HUES6 (cell line): Measurements from ENCODE around the gene HDAC4.

ENCODE experiments used
- H3K27ac ChIP-seq: 2 replicates; pipeline ENCODE4 v1.7.0; 2013; ENCODE audit warnings: low read depth, mild to moderate bottlenecking, low read length, inconsistent platforms
- H3K27me3 ChIP-seq: 2 replicates; pipeline ENCODE4 v1.6.1; 2013; ENCODE audit warnings: low read length; ENCODE audit not compliant: control insufficient read depth, insufficient read depth
- H3K36me3 ChIP-seq: 2 replicates; pipeline ENCODE4 v1.6.1; 2013; ENCODE audit warnings: low read length; ENCODE audit not compliant: control insufficient read depth, insufficient read depth
- H3K4me1 ChIP-seq: 2 replicates; pipeline ENCODE4 v1.6.1; 2013; ENCODE audit warnings: low read length; ENCODE audit not compliant: control insufficient read depth, insufficient read depth
- H3K4me3 ChIP-seq: 2 replicates; pipeline ENCODE4 v1.5.1; 2013; ENCODE audit warnings: low read depth, low read length
- H3K9ac ChIP-seq: one replicate; pipeline ENCODE4 v1.6.1; 2013; ENCODE audit warnings: mild to moderate bottlenecking, low read length
- H3K9me3 ChIP-seq: 2 replicates; pipeline ENCODE4 v1.6.1; 2013; ENCODE audit warnings: low read depth, low read length; ENCODE audit not compliant: control insufficient read depth, insufficient read depth

Gene HDAC4

GRCh38 chr2:239341840-239342239 is 59.0 kb downstream of the HDAC4 start:
- Histone ChIP-seq H3K9me3 (no peaks in the 10 kb centered on the region; the same call in 1 of the 2 replicates), H3K27me3 (no peaks in the 10 kb centered on the region), H3K9ac (no peak overlapping the region), H3K27ac (no peak overlapping the region), H3K4me3 (no peak overlapping the region), H3K4me1 (peaks cover 11% of the 10 kb centered on the region), H3K36me3 (no peaks in the 10 kb centered on the region; the same call in 1 of the 2 replicates)

- Histone ChIP-seq H3K4me1 (peaks cover 11% of the 10 kb centered on the region), H3K27me3 (no peaks in the 10 kb centered on the region), H3K9me3 (no peaks in the 10 kb centered on the region), H3K9ac (no peak overlapping the region), H3K36me3 (no peaks in the 10 kb centered on the region; the same call in 1 of the 2 replicates), H3K4me3 (no peak overlapping the region), H3K27ac (no peak overlapping the region)
Observed at GRCh38 chr2:239341146-239341732, 59.6 kb downstream of the HDAC4 start.

- Histone ChIP-seq H3K9me3 (no peaks in the 10 kb centered on the region), H3K4me1 (peaks cover 11% of the 10 kb centered on the region), H3K4me3 (no peak overlapping the region), H3K27me3 (no peaks in the 10 kb centered on the region), H3K36me3 (no peaks in the 10 kb centered on the region; the same call in 1 of the 2 replicates), H3K27ac (no peak overlapping the region), H3K9ac (no peak overlapping the region)
Observed at GRCh38 chr2:239339726-239340601, 60.9 kb downstream of the HDAC4 start.

GRCh38 chr2:239339241-239339640 is 61.6 kb downstream of the HDAC4 start:
- Histone ChIP-seq H3K27ac (no peak overlapping the region), H3K9ac (no peak overlapping the region), H3K9me3 (no peaks in the 10 kb centered on the region), H3K4me3 (no peak overlapping the region), H3K36me3 (no peaks in the 10 kb centered on the region; the same call in 1 of the 2 replicates), H3K27me3 (no peaks in the 10 kb centered on the region), H3K4me1 (peaks cover 11% of the 10 kb centered on the region)

GRCh38 chr2:239337877-239338484 is 62.8 kb downstream of the HDAC4 start:
- H3K9ac ChIP-seq = no peak overlapping the region
- peaks cover 11% of the 10 kb centered on the region for H3K4me1 ChIP-seq
- no peaks in the 10 kb centered on the region for H3K27me3 ChIP-seq
- H3K9me3 ChIP-seq = no peaks in the 10 kb centered on the region
- no peaks in the 10 kb centered on the region; the same call in 1 of the 2 replicates for H3K36me3 ChIP-seq
- no peak overlapping the region for H3K27ac ChIP-seq
- H3K4me3 ChIP-seq = no peak overlapping the region

GRCh38 chr2:239337122-239337876 is 63.5 kb downstream of the HDAC4 start:
- no peak overlapping the region for H3K27ac ChIP-seq
- peaks cover 11% of the 10 kb centered on the region for H3K4me1 ChIP-seq
- H3K27me3 ChIP-seq = no peaks in the 10 kb centered on the region
- H3K36me3 ChIP-seq = no peaks in the 10 kb centered on the region; the same call in 1 of the 2 replicates
- no peak overlapping the region for H3K4me3 ChIP-seq
- H3K9ac ChIP-seq = no peak overlapping the region
- no peaks in the 10 kb centered on the region for H3K9me3 ChIP-seq

- no peak overlapping the region for H3K9ac ChIP-seq
- no peaks in the 10 kb centered on the region for H3K27me3 ChIP-seq
- H3K4me3 ChIP-seq = no peak overlapping the region
- H3K9me3 ChIP-seq = no peaks in the 10 kb centered on the region
- H3K36me3 ChIP-seq = no peaks in the 10 kb centered on the region
- H3K4me1 ChIP-seq = peaks cover 14% of the 10 kb centered on the region; the same call in 1 of the 2 replicates
- no peak overlapping the region for H3K27ac ChIP-seq
Observed at GRCh38 chr2:239331560-239331959, 69.3 kb downstream of the HDAC4 start.

GRCh38 chr2:239330836-239331235 is 70.0 kb downstream of the HDAC4 start:
- H3K4me1 ChIP-seq = peaks cover 14% of the 10 kb centered on the region; the same call in 1 of the 2 replicates
- no peak overlapping the region for H3K4me3 ChIP-seq
- H3K9ac ChIP-seq = no peak overlapping the region
- H3K9me3 ChIP-seq = no peaks in the 10 kb centered on the region
- H3K36me3 ChIP-seq = no peaks in the 10 kb centered on the region
- no peak overlapping the region for H3K27ac ChIP-seq
- no peaks in the 10 kb centered on the region for H3K27me3 ChIP-seq

GRCh38 chr2:239329972-239330572 is 70.7 kb downstream of the HDAC4 start:
- H3K4me1 ChIP-seq = peaks cover 14% of the 10 kb centered on the region; the same call in 1 of the 2 replicates
- H3K9me3 ChIP-seq = no peaks in the 10 kb centered on the region
- H3K9ac ChIP-seq = no peak overlapping the region
- no peak overlapping the region for H3K4me3 ChIP-seq
- H3K27ac ChIP-seq = no peak overlapping the region
- H3K36me3 ChIP-seq = no peaks in the 10 kb centered on the region
- no peaks in the 10 kb centered on the region for H3K27me3 ChIP-seq

- Histone ChIP-seq H3K27ac (no peak overlapping the region), H3K9ac (no peak overlapping the region)
Observed at GRCh38 chr2:239329284-239329971, 71.4 kb downstream of the HDAC4 start.

More at GRCh38 chr2:239329284-239329971, 71.4 kb downstream of the HDAC4 start:
- no peaks in the 10 kb centered on the region for H3K9me3 ChIP-seq
- H3K27me3 ChIP-seq = no peaks in the 10 kb centered on the region
- H3K4me1 ChIP-seq = peaks cover 18% of the 10 kb centered on the region
- H3K36me3 ChIP-seq = no peaks in the 10 kb centered on the region
- H3K4me3 ChIP-seq = no peak overlapping the region
